H1 (cell line): ENCODE measurements around the gene MRPS17. TPM values are rescaled to one million over a fixed set of nuclear protein-coding genes. Genes with fewer than 3 reads are reported as not detected.
"Not testable (repeated sequence)": the region's sequence is repeated elsewhere in the genome, so short reads cannot be mapped to it uniquely, and the experiment has no call there.

Source experiments
- CTCF ChIA-PET: fragments of 300-600 bp; sonication (Branson Sonifier 250); formaldehyde crosslinking; loops from one replicate; lab custom pipeline; 2021; ENCODE audit not compliant: partially characterized antibody; lab: Charles Lee
- POLR2A ChIA-PET: fragments of 300-600 bp; sonication (Branson Sonifier 250); formaldehyde crosslinking; loops from one replicate; lab custom pipeline; 2021; ENCODE audit warnings: inconsistent platforms; ENCODE audit not compliant: partially characterized antibody; lab: Charles Lee
- DNase-seq, 2 experiments: peaks; one replicate each; pipeline versions ENCODE4 v3.0.0 to v3.0.0-alpha.2; 2010 to 2022; ENCODE audit warnings: low spot score in 2 of 2, low read depth in 1 of 2, mixed read lengths in 1 of 2
- FAIRE-seq: peaks from 2 replicates; lab custom pipeline; 2011; peaks lifted over from hg19 to GRCh38; lab: Jason Lieb, UNC
- H2AFZ ChIP-seq: 2 replicates; pipeline ENCODE4 v1.8.1; 2012; ENCODE audit warnings: low read length, inconsistent platforms
- H2AK5ac ChIP-seq: 2 replicates; pipeline ENCODE4 v1.6.1; 2013; ENCODE audit warnings: low read depth, low read length
- H2BK120ac ChIP-seq: replicated peaks from 2 replicates; pipeline ENCODE3; 2013; ENCODE audit warnings: low read depth, low read length, inconsistent platforms
- H2BK12ac ChIP-seq: 2 replicates; pipeline ENCODE4 v1.6.1; 2013; ENCODE audit warnings: low read depth, low read length
- H2BK15ac ChIP-seq: 2 replicates; pipeline ENCODE4 v1.6.1; 2013; ENCODE audit warnings: low read length
- H2BK20ac ChIP-seq: 2 replicates; pipeline ENCODE4 v1.6.1; 2013; ENCODE audit warnings: low read length
- H2BK5ac ChIP-seq: 2 replicates; pipeline ENCODE4 v1.6.1; 2013; ENCODE audit warnings: low read depth, low read length
- H3K14ac ChIP-seq: 2 replicates; pipeline ENCODE4 v1.6.1; 2013; ENCODE audit warnings: inconsistent platforms; ENCODE audit not compliant: insufficient read length
- H3K18ac ChIP-seq: 2 replicates; pipeline ENCODE4 v1.6.1; 2013; ENCODE audit warnings: low read length; ENCODE audit errors: extremely low read depth
- H3K23ac ChIP-seq: 2 replicates; pipeline ENCODE4 v1.6.1; 2013; ENCODE audit warnings: inconsistent platforms; ENCODE audit not compliant: insufficient read length
- H3K23me2 ChIP-seq: 2 replicates; pipeline ENCODE4 v1.6.1; 2013; ENCODE audit warnings: low read depth, low read length
- H3K27ac ChIP-seq: 2 replicates; pipeline ENCODE4 v1.6.1; 2011; ENCODE audit warnings: low read depth, low read length, inconsistent platforms
- H3K27me3 ChIP-seq, 4 experiments: replicated peaks in 1 of 4; 1 replicate in 1 of 4; 2 replicates in 3 of 4; pipeline versions ENCODE4 v1.6.1 to v1.8.1; 2011 to 2013; ENCODE audit warnings: low read length in 3 of 4, mild to moderate bottlenecking in 3 of 4, inconsistent platforms in 2 of 4, mixed read lengths in 2 of 4, moderate library complexity in 1 of 4; ENCODE audit not compliant: control insufficient read depth in 3 of 4, insufficient read depth in 3 of 4; ENCODE audit errors: extremely low read depth in 1 of 4
- H3K36me3 ChIP-seq, 4 experiments: 2 replicates each; pipeline versions ENCODE4 v1.6.1 to v1.8.1; 2011 to 2013; ENCODE audit warnings: mild to moderate bottlenecking in 4 of 4, low read length in 3 of 4, moderate library complexity in 2 of 4, control low read depth in 1 of 4, inconsistent platforms in 1 of 4; ENCODE audit not compliant: insufficient read depth in 4 of 4, control insufficient read depth in 2 of 4
- H3K4ac ChIP-seq: replicated peaks from 2 replicates; pipeline ENCODE3; 2013; ENCODE audit warnings: low read length, low read depth, mixed read lengths, inconsistent platforms; ENCODE audit not compliant: insufficient read length
- H3K4me1 ChIP-seq, 4 experiments: replicated peaks in 1 of 4; 1 replicate in 1 of 4; 2 replicates in 3 of 4; pipeline versions ENCODE4 v1.6.1 to v1.8.1; 2011 to 2013; ENCODE audit warnings: low read length in 3 of 4, inconsistent platforms in 2 of 4, mixed read lengths in 1 of 4; ENCODE audit not compliant: insufficient read depth in 4 of 4, control insufficient read depth in 3 of 4
- H3K4me2 ChIP-seq, 2 experiments: 2 replicates each; pipeline versions ENCODE4 v1.6.1 to v1.8.1; 2011 to 2013; ENCODE audit warnings: low read depth in 2 of 2, low read length in 2 of 2, control low read depth in 1 of 2, inconsistent platforms in 1 of 2, mild to moderate bottlenecking in 1 of 2; ENCODE audit not compliant: insufficient read depth in 1 of 2
- H3K4me3 ChIP-seq, 4 experiments: fragments of 200-600, 300-600 bp in 1 of 4; sonication (generic), shearing (Covaris generic), sonication (Bioruptor Twin) in 1 of 4; 2 replicates each; pipeline versions ENCODE4 v1.5.1 to v1.8.1; 2011 to 2016; ENCODE audit warnings: low read length in 4 of 4, low read depth in 3 of 4, control low read depth in 2 of 4, inconsistent platforms in 2 of 4, mild to moderate bottlenecking in 2 of 4, mixed read lengths in 1 of 4, moderate library complexity in 1 of 4; ENCODE audit not compliant: insufficient read depth in 2 of 4; ENCODE audit errors: extremely low read depth in 1 of 4
- H3K56ac ChIP-seq: replicated peaks from 2 replicates; pipeline ENCODE3; 2013; ENCODE audit warnings: low read depth, mild to moderate bottlenecking, mixed read lengths, low read length, inconsistent platforms; ENCODE audit not compliant: insufficient read length
- H3K79me1 ChIP-seq: 2 replicates; pipeline ENCODE4 v1.6.1; 2013; ENCODE audit warnings: low read depth, low read length, control low read depth
- H3K79me2 ChIP-seq, 2 experiments: 2 replicates each; pipeline versions ENCODE4 v1.6.1 to v1.8.1; 2012 to 2013; ENCODE audit warnings: low read length in 2 of 2, mild to moderate bottlenecking in 2 of 2, inconsistent platforms in 1 of 2; ENCODE audit not compliant: insufficient read depth in 2 of 2, control insufficient read depth in 1 of 2
- H3K9ac ChIP-seq, 4 experiments: replicated peaks in 1 of 4; 1 replicate in 1 of 4; 2 replicates in 3 of 4; pipeline versions ENCODE4 v1.6.1 to v1.8.1; 2011 to 2013; ENCODE audit warnings: low read depth in 3 of 4, low read length in 3 of 4, control low read depth in 2 of 4, mild to moderate bottlenecking in 2 of 4, moderate library complexity in 2 of 4, inconsistent platforms in 1 of 4; ENCODE audit errors: extremely low read depth in 1 of 4
- H3K9me3 ChIP-seq, 2 experiments: 2 replicates each; pipeline versions ENCODE4 v1.6.1 to v1.8.1; 2012 to 2013; ENCODE audit warnings: mild to moderate bottlenecking in 2 of 2, moderate library complexity in 2 of 2, control low read depth in 1 of 2, inconsistent platforms in 1 of 2, low read depth in 1 of 2, low read length in 1 of 2, mixed read lengths in 1 of 2; ENCODE audit not compliant: insufficient read depth in 2 of 2
- H4K20me1 ChIP-seq, 2 experiments: replicated peaks in 1 of 2; 2 replicates each; pipeline versions ENCODE3 to v1.8.1; 2011 to 2013; ENCODE audit warnings: inconsistent platforms in 2 of 2, low read length in 2 of 2, mild to moderate bottlenecking in 1 of 2; ENCODE audit not compliant: insufficient read depth in 2 of 2, control insufficient read depth in 1 of 2
- H4K5ac ChIP-seq: 2 replicates; pipeline ENCODE4 v1.6.1; 2013; ENCODE audit warnings: low read length, low read depth, mixed read lengths, inconsistent platforms; ENCODE audit not compliant: insufficient read length
- H4K8ac ChIP-seq: 2 replicates; pipeline ENCODE4 v1.8.0; 2013; ENCODE audit warnings: mild to moderate bottlenecking, moderate library complexity, low read length, inconsistent platforms; ENCODE audit not compliant: insufficient read depth; ENCODE audit errors: extremely low read depth
- H4K91ac ChIP-seq: replicated peaks from 2 replicates; pipeline ENCODE3; 2013; ENCODE audit warnings: low read length, mixed read lengths, inconsistent platforms; ENCODE audit not compliant: insufficient read length
- KDM1A ChIP-seq: fragments of 200-600, 300-600 bp; sonication (generic); IDR thresholded peaks from 2 replicates; pipeline ENCODE4 v1.7.1; 2016; ENCODE audit warnings: mild to moderate bottlenecking, low read length, borderline replicate concordance
- WGBS, 2 experiments: shearing (Covaris generic) in 1 of 2; methylation state at CpG; one replicate each; pipeline versions ENCODE4 v1.1.6 to v1.1.7; 2013 to 2015; ENCODE audit warnings: low lambda C conversion rate in 2 of 2, mixed read lengths in 2 of 2, inconsistent platforms in 1 of 2, low coverage in 1 of 2, missing lambda C conversion rate in 1 of 2; ENCODE audit not compliant: insufficient replicate concordance in 2 of 2, insufficient coverage in 1 of 2, insufficient read length in 1 of 2; ENCODE audit errors: extremely low coverage in 1 of 2, missing lambda C conversion rate in 1 of 2; 5-methylcytosine and 5-hydroxymethylcytosine counted together
- polyA plus RNA-seq, 7 experiments: library from polyadenylated mRNA; depleted of rRNA in 3 of 7; stranded (reverse) in 5 of 7; unstranded in 2 of 7; fragments of >200 nt in 5 of 7; fragments of 200-250 nt in 2 of 7; gene quantifications; 1 replicate in 5 of 7; 2 replicates in 1 of 7; 4 replicates in 1 of 7; pipeline versions ENCODE4 v1.2.1 to v1.2.3, GENCODE V29; 2011 to 2013; ENCODE audit warnings: missing spikeins in 2 of 7, mixed read lengths in 2 of 7
- total RNA-seq: library from RNA; stranded (reverse); fragmentation: NEBNext Ultra II Directional; extraction: Animal tissue kit (Norgen Biotek cat#: 25700); gene quantifications from 2 replicates; pipeline ENCODE4 v1.2.1, GENCODE V29; 2021

Gene MRPS17
- total and polyA plus RNA-seq, 2 of the 8 experiments (the other 6 are each of a cell fraction or from before 2014, with no cell fraction given) = 15.8 to 27.3 TPM

DNA sequence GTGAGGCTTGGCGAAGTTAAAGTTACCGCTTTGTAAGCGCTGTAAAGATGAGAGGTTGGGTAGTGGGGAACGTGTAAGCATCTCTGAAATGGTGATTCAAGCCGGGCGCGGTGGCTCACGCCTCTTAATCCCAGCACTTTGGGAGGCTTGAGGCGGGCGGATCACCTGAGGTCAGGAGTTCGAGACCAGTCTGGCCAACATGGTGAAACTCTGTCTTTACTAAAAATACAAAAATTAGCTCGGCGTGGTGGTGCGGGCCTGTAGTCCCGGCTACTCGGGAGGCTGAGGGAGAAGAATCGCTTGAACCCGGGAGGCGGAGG is 635 bp downstream of the MRPS17 start:
- Histone ChIP-seq H2AK5ac (peak overlapping the region; percentile 82; the same call in 1 of the 2 replicates), H3K27ac (peak overlapping the region; percentile 89), H3K36me3 (peaks cover 8 to 14% (median 10%) of the 10 kb centered on the region in 4 experiments; a peak in 6 of 8 replicates), H2BK12ac (0 out of 2 replicates have a peak overlapping the region, but pooled peaks have one; percentile 50), H3K9ac (peak overlapping the region; percentile 66 to 96 (median 94)), H3K4me3 (peak overlapping the region; percentile 86 to 95 (median 92)), H3K79me2 (peaks cover 0 to 13% of the 10 kb centered on the region in 2 experiments; a peak in 3 of 4 replicates)
- H3K23ac ChIP-seq, H3K14ac ChIP-seq, H3K79me1 ChIP-seq, H3K4me1 ChIP-seq, FAIRE-seq, H2BK15ac ChIP-seq, H2BK20ac ChIP-seq, H3K27me3 ChIP-seq, H3K23me2 ChIP-seq, H4K20me1 ChIP-seq, H4K5ac ChIP-seq, H3K18ac ChIP-seq, DNase-seq, CTCF ChIA-PET, H3K4ac ChIP-seq, H4K91ac ChIP-seq, H2AFZ ChIP-seq: not testable (repeated sequence)
- 28% methylated on average over 14 of the region's 19 CpGs; no CpG with 5 or more reads in 1 of the 2 experiments for WGBS, 2 experiments
- 0 out of 2 replicates have a peak, but pooled peaks have one; percentile 73 for TF ChIP-seq KDM1A
- TF ChIP-seq, all 59 proteins: peak for 1; not testable (repeated sequence) for 58
- POLR2A ChIA-PET = interaction anchor here (0.9 kb wide), 1 partner anchor 12 kb away, joined by 4 read pairs; the partner anchor contains the start of gene NIPSNAP2
- Histone ChIP-seq H2BK5ac (peak overlapping the region; percentile 85; the same call in 1 of the 2 replicates), H4K8ac (peak overlapping the region; percentile 99; the same call in 1 of the 2 replicates), H3K56ac (peak overlapping the region; percentile 92), H3K4me2 (peak overlapping the region; percentile 72 to 73)
- H2BK120ac ChIP-seq, H3K9me3 ChIP-seq: not testable (repeated sequence)
